HG02973 (cell line): ENCODE results near the gene DPP10.
"Not testable (repeated sequence)": the region's sequence is repeated elsewhere in the genome, so short reads cannot be mapped to it uniquely, and the experiment has no call there.

Experiments used
- ATAC-seq: cut with Tn5 transposase; IDR thresholded peaks from one replicate; pipeline ENCODE4 v1.9.1; 2021; ENCODE audit warnings: moderate library complexity; ENCODE audit not compliant: unreplicated experiment

DPP10 gene

DNA sequence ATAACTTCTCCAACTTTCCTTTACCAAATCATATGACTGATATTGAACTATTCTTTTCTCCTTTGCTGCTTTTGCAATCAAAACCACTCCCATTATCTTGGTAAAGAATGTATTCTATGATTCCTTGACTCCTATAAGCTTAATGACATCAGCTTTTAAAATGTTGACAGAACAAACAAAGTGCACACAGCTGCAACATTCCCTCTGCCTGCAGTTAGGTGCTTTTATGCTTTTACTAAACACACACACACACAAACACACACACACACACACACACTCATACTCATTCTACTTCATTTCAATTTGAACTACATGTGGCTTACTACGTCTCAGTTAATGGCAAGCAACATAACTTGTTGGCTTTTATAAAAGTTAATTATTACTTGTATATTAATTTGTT lies 946.6 kb downstream of the DPP10 start:
- ATAC-seq = no peak

DNA sequence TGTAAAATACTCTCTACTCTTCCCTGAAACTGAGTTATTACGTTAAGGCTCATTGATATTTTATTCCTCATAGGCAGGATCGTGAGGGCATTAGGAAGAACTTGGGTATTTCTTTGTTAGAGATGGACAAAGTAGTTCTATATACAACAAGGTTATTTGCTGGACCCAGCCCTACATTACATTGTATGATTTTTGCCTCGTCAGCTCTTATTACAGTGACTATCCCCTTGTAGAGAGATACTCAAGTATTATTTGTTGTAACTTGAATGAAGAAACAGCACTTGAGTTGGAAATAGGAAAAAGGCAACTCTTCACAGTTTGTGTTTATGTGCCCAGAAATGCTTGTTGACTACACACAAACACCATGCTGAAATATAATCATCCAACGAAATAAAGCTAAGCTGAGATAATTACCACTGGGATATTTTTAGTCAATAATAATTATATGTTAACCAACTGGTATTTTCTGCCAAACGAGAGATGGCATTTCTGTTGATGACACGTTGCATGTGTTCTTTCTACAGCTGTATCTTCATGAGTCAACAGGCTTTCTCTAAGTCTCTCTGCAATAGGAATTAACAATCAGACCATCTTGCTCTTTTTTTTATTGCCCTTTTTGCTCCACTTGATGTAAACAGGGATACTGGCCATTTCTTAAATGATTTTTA lies 947.6 kb downstream of the DPP10 start:
- no peak for ATAC-seq

DNA sequence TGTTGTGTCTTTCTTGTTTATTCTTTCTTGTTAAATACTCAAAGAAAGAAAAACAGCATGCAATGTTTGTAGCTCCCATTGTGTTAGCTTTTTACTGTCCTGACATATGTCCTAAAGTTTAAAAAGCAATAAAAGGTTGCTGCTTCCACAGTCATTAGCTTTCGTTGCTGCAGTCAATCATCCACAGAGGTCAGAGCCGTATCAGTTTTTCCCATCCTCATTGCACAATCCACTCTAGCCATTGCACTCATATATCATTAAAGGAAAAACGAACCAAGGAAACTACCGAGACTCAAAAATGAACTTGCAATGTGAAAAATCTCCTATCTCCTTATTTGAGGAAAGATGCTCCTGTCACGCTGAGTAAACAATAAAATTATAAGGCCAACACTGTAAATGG lies 954.1 kb downstream of the DPP10 start:
- ATAC-seq = no peak

DNA sequence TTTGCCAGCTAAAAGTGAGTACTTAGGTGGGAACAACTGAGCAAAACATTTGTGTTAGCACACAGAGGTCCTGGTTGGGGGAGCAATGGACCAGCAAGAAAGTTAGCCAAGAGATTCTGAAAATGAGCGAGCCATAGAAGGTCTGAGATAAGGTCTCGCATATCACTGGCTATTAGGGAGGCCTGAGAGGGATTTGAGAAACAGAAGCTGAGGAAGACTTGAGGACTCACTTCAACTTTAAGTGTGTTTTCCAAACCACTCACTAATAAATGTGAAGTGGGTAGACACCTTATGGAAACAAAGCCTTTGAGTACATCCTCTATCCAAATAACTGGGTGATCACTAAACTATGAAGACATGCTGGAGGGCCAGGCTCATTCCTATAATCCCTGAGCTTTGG lies 958.5 kb downstream of the DPP10 start:
- ATAC-seq = no peak

DNA sequence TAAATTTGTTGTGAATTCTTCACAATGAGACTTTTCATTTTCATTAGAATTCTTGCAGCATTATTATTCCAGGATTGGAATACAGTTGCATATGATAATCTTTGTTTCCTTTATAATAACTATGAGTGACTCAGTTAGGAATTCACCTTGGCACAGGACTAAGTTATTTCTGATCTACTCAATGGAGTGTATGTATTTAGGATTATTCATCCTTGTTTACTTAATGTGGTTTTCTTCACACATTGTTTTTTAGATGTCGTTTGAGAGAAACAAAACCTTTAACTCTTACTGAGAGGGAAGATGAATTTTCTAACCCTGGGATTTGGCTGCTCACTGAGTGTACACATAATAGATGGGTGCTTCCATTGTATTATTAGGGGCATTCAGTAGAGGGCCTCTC lies 970.1 kb downstream of the DPP10 start:
- no peak for ATAC-seq

DNA sequence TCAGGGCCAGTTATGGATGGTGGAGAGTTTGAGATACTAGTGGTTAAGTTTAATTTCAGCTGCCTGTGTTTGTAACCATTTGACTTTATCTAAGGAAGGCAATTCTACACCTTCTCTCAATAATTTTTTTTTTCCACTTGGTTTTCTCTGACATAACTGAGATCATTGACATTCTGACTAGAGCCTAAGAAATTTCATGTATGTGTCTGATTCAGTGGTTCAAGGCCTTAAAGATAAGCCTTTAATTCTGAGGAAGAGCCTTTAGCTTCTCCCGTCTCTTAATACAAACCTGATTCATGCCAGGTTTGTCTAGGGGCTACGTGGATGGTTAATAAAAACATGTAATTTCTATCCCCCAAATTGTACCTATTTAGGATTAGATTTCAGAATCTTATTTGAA lies 971.4 kb downstream of the DPP10 start:
- ATAC-seq = no peak

DNA sequence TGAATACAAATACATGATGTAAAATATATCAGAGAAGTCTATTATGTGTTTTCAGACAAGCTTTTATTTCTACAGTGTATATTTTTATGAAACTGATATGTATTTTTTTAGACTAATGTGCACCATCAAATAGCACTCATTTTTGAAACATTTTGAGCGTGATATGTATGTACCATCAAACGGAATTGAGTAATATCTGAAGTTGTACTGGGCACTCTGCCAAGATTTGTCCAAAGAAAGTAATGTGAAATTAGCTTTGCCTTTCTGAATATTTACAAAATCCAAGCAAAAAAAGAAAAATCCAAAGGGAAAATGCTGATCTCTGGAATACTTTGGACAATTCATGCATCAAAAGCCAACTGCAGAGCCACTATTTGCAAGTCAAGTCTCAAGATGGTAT lies 972.0 kb downstream of the DPP10 start:
- no peak for ATAC-seq

DNA sequence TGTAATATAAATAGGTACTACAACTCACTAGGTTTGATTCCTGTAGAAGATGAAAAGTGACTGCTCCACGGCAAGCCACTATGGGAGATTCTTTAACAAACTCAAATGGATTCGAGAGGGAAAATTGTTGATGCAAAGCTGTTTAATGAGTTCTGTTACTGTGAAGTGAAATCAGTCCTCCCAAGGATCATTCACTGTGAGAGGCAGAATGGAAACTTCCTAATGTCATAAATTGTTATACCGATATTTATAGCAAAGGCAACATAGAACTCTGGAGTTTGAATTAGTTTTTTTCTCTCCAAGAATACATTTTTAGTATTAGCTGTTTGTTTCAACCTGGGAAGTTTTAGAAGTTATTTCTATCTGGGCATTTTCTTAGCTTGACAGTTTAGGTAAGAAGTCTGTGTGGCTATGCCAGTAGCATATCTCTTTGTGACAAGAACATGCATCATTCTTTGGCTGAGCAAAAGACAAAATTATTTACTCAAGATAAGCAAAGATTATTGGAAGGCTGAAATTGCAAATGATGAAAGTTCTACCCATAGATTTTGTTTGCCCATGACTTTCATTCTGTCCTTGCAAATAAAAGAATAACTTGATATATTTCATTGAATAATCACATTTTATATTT lies 979.7 kb downstream of the DPP10 start:
- no peak for ATAC-seq

DNA sequence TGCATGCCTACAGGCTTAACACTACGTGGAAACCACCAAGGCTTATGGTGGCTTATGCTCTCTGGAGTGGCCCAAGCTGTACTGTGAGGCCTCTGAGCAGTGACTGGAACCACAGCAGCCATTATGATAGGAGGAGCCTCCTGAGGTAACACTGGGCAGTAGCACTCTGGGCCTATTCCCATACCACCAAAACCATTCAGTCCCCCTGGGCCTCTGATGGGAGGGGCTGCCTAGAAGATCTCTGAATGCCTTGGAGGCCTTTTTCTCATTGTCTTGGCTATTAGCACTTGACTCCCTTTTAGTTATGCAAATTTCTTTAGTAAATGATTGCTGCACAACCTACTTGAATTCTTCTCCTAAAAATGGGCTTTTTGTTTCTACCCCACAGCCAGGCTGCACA lies 985.0 kb downstream of the DPP10 start:
- ATAC-seq = no peak

DNA sequence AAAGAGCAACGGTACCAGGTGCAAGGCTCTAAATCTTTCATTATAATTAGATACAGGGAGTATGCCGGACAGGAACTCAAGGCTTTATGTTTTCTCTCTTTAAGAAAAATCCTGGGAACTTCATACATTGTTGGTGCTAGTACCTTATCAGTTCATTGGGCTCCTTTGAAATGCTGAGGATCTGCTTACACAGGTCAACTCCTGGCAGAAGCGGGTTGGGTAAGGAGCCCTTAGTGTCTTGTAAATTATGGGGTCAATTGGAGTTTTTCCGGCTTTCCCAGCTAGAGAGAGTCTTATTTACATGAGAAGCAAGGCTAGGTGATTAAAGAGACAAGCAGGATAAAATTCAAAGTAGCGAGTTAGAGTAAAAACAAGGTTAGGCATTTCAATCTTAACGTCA lies 998.3 kb downstream of the DPP10 start:
- ATAC-seq = not testable (repeated sequence)

DNA sequence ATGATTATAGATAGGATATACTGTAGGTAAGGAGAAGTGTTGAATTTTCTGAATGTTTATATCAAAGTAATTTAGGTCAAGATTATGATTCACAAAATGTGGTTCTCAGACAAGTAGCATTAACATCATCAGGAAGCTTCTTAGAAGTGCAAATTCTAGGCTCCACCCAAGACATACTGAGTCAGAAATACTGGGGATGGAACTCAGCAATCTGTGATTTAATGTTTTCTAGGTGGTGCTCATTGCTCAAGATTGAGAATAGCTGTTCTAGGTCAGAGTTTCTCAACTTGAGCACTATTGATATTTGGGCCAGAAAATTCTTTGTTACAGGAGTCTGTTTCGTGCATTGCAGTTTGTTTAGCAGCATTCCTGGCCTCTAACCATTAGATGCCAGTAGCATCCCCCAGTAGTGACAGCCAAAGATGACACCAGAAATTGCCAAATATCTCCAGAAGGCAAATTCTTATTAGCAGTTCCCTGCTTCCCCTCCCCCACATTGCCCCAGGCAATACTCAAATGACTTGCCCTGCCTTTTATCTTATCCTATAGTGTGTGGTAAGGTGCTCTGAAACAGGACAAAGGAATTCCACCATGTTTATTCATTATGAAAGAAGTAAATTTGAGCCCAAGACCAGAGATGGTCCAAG lies 1001.2 kb downstream of the DPP10 start:
- ATAC-seq = no peak

DNA sequence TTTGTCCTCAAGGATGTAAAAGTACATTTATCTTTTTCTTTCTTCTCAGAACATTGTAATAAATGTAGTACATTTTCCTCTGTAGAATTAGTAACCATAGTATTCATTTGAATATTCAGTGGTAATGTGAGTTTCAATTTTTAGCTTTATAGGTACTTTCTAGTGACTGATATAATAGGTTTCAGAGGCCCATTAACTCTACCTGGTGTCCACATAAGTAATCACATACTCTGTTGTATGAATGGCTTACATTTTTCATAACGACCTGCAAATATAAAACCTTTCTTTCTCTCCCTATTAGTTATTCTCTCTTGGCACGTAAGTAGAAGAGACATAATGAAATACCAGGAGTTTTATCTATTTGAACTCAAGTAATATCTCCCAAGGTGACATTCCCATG lies 1017.6 kb downstream of the DPP10 start:
- ATAC-seq = no peak

DNA sequence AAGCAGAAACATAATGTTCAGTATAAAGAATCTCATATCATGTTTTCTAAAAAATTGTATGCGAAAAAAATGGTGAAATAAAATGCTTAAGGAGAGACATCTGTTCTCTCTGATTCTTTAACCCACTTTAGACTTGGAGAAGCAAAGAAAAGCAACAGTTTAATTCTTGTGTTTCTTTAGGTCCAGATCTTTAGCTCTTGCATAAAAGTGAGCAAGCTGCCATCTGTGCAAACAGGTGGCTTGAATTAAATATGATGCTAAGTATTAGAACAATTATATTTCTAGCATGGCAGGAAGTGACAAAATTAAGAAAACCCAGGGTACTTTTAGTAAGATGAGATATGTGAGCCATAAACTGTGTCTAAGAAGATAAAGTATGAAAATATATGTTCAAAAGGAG lies 1038.3 kb downstream of the DPP10 start:
- no peak for ATAC-seq

DNA sequence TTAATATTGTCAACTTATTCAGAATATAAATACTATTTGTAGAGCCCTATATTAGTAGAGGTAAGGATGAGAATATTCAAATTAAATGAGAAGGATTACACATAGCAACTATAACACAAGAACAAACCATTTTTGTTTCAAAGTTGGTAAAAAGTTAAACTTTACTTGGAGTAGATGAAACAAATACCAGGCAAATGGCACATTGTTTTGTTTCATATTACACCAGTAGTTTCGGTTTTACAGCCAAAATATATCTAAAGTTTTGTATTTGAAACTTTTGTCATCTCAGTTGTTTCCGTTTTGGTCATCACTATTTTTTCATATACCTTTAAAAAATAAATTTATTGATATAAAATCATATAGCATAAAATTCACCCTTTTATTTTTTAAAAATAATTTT lies 1039.4 kb downstream of the DPP10 start:
- ATAC-seq = no peak

DNA sequence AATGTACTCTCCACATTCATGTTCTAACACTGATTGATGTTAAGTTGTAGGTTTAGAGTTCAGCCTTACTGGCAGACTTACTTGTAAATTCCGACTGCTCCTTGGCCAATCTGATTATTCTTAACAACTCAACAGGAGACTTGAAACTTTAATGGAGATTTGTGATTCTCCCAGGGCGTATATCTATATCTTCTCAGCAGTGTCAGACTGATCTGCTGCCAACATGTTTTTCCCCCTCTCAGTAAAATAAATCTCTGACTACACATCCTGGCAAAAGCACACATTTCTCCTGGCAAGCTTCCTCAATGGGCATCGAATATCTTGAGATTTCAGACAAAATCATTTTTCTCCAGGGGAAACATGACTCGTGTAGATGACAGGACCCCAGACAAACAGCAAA lies 1041.2 kb downstream of the DPP10 start:
- no peak for ATAC-seq

DNA sequence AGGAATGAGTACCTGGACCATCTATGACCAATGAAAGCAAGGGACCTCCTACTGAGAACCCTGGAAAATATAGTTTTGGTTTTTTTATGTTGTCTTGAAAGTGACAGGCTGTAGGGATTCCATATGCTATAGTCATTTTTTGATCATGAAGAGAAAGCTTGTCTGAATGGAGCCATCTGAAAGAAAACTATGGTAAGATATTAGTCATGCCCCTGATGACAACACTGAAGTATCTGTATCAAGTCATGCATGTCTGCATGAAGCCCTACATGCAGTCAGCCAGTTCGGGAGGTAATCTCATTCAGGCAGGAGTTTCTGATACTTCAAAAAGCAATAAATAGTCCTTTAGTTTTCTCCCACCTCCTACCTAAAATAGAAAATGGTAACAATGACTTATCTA lies 1042.0 kb downstream of the DPP10 start:
- no peak for ATAC-seq

DNA sequence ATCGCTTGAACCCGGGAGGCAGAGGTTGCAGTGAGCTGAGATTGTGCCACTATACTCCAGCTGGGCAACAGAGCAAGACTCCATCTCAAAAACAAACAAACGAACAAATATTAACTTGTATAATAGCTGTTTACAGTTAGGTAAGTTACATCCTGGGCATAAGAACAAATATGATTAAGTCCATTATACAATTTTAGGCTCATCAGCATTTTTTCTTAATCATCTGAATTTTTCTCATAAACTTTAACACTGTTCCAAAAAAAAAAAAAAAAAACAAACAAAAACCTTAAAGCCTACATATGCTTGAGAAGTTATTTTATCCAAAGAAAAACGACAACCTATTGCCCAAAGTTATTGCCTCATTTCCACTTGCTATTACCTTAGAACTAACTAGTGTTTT lies 1042.5 kb downstream of the DPP10 start:
- no peak for ATAC-seq

DNA sequence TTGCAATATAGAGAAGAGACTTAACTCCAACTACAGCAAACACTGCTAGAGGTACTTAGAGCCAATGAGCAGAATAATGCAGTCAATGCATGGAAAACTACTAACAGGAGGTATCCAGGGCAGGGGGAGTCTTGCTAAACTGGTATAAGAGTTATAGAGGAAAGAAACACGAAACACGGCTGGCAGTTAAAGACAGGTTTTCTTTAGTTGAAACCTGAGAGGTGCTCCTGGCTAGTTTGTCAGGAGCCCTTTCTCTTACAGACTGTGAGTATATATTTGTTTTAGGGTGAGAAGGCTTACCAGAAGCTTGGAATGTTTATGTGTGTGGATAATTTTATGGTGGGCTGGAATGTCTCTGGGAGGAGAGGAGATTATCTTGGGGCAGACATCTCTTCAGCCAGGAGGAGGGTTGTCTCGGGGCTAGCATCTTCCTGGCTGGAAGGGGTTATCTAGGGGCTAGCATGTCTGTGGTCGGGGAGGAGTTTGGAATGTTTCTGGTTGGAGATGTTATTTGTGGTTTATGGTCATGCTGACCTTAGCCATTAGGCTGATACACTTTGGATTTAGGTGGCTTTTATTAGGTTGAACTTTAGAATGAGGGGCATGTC lies 1048.8 kb downstream of the DPP10 start:
- ATAC-seq = no peak

DNA sequence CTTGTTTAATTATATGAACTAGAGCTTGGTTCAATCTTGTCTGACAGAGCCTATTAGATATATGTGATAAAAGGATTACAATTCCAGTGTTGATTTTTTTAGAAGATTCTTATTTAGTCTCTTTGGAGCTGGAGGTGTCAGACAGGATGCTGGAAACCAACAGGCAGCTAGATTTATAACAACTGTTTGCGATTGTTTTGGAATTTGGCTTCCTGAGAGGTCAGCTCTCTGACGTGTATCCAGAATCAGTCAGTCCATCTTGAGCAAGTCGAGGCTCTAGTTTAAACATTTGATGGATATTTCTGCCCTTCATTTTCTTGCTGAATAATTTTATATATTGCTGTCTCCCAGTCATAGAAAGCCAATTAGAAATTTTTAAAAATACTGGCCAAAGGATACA lies 1062.9 kb downstream of the DPP10 start:
- ATAC-seq = no peak

DNA sequence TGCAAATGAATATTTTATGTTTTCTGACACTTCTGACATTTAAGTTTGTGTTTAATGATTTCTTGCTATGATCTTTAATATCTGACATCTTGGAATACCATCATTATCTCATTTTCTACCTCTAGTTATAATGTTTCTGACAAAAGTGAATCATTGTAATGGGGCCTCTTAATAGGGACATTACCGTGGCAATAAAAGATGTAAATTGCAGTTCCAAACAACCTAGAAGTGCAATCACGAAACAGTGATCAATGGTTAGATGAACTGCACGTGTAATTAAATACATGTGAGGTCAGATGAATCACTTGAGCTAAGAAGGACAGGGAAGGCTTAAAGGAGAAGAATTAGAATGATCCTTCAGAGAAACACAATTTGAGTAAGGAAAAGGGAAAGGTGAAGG lies 1078.3 kb downstream of the DPP10 start:
- no peak for ATAC-seq

DNA sequence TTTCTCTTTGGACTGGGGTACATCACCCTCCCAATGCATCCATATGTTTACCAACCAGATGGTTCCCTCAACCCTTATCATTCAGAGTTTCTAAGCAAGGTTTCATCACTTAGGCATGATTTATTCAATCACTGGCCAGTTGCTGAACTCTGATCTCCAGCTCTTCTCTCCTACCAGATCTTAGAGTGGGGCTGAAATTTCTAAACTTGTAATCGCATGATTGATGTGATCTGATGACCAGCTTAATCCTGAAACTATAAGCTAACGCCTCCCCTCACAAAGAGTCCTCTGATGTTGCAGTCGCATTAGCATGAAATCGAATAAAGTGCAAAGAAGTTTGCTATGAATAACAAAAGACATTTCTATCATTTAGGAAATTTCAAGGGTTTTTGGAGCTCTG lies 1082.0 kb downstream of the DPP10 start:
- ATAC-seq = no peak

DNA sequence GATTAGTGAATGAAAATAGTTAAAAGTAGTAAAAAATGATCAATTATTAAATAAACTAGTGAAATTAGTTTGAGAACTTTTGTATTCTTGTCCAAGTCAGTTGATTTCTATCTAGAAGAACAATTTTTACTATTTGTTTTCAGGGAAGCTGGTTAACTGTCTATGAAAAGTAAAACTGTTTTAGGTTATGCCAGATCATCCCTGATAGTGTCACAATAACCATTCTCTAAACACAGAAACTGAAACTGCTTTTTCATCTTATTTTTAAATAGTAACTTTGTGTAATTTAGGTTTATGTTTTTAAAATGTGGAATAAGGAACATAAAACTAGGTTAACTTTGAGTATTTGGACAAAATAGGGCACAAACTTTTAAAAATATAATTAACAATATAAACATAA lies 1087.2 kb downstream of the DPP10 start:
- no peak for ATAC-seq
